Mesenchymal stem cell (in vitro differentiated cells and primary cell): Measurements from ENCODE around the gene DHCR7. TPM values are rescaled to one million over a fixed set of nuclear protein-coding genes. Genes with fewer than 3 reads are reported as not detected.

Experiments used
- small RNA-seq: library from polyadenylated mRNA; stranded (forward); fragments of <200 nt; extraction: miRNeasy Mini kit (QIAGEN cat#:217004); gene quantifications from one replicate; pipeline ENCODE3, GENCODE V24; 2013; ENCODE audit warnings: low read depth

Gene DHCR7

Small RNAs within 50 kb of the gene (small RNA-seq; reads per million reads assigned to genes)
- gene MIR6754, result not detected
